Epithelial cell of esophagus (primary cell): ENCODE results near the gene ATP11A.

Experiments
- DNase-seq: peaks from one replicate; pipeline ENCODE4 v3.0.0; 2010; ENCODE audit warnings: low read depth
- H3K4me3 ChIP-seq: 2 replicates; pipeline ENCODE4 v1.5.1; 2011; ENCODE audit warnings: mild to moderate bottlenecking, low read length, control low read depth
- CTCF ChIP-seq: IDR thresholded peaks from 2 replicates; pipeline ENCODE4 v1.5.1; 2011; ENCODE audit warnings: low read depth, mild to moderate bottlenecking, low read length, control low read depth, inconsistent platforms; ENCODE audit not compliant: insufficient read depth; ENCODE audit errors: missing control alignments

ATP11A gene

GRCh38 chr13:112903071-112903577, 213.3 kb downstream of the ATP11A start:
- H3K4me3 ChIP-seq: no peak overlapping the region
- TF ChIP-seq CTCF: no peak
- no peak for DNase-seq

- no peak for TF ChIP-seq CTCF
- DNase-seq: no peak
- no peak overlapping the region for H3K4me3 ChIP-seq
Observed at GRCh38 chr13:112903606-112904195, 213.9 kb downstream of the ATP11A start.

- no peak overlapping the region for H3K4me3 ChIP-seq
- DNase-seq: no peak
- TF ChIP-seq CTCF: no peak
Observed at GRCh38 chr13:112904436-112904960, 214.7 kb downstream of the ATP11A start.

GRCh38 chr13:112905086-112905485, 215.2 kb downstream of the ATP11A start:
- no peak for DNase-seq
- no peak overlapping the region for H3K4me3 ChIP-seq
- no peak for TF ChIP-seq CTCF

GRCh38 chr13:112905619-112905989, 215.8 kb downstream of the ATP11A start:
- no peak overlapping the region for H3K4me3 ChIP-seq
- no peak for DNase-seq
- no peak for TF ChIP-seq CTCF

- no peak overlapping the region for H3K4me3 ChIP-seq
- TF ChIP-seq CTCF: no peak
- peak; percentile 67 for DNase-seq
Observed at GRCh38 chr13:112905990-112906641, 216.3 kb downstream of the ATP11A start.
